GM08714 (cell line): ENCODE data around the gene SMPD2.

Experiments used
- H3K4me3 ChIP-seq: fragments of 200-500 bp; sonication (Bioruptor generic); 2 replicates; pipeline ENCODE4 v1.5.1; 2014; ENCODE audit warnings: mild to moderate bottlenecking, low read length, inconsistent platforms
- ZNF274 ChIP-seq: IDR thresholded peaks from 2 replicates; pipeline ENCODE4 v1.6.1; 2012; ENCODE audit warnings: mild to moderate bottlenecking, low read depth, low read length

SMPD2 gene

DNA sequence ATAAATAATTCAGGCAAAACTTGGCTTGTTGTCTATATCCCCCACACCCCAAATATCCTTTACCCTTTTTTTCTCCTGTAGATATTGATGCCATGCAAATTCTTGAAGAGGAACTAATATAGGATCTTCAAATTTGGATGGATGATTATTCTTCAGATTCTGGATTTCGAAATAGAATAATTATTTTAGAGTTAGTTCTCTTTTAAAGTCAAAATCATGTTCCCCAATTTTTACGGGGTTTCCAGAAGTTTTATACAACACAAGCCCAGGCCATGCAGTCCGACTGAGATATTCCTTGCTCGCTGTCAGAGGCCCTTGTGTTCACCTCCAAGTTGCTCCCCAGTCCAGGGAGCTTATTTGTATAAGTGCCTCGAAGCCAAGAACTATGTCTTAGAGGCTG, 4.5 kb upstream of the SMPD2 start:
- TF ChIP-seq ZNF274: no peak
- no peak overlapping the region for H3K4me3 ChIP-seq

DNA sequence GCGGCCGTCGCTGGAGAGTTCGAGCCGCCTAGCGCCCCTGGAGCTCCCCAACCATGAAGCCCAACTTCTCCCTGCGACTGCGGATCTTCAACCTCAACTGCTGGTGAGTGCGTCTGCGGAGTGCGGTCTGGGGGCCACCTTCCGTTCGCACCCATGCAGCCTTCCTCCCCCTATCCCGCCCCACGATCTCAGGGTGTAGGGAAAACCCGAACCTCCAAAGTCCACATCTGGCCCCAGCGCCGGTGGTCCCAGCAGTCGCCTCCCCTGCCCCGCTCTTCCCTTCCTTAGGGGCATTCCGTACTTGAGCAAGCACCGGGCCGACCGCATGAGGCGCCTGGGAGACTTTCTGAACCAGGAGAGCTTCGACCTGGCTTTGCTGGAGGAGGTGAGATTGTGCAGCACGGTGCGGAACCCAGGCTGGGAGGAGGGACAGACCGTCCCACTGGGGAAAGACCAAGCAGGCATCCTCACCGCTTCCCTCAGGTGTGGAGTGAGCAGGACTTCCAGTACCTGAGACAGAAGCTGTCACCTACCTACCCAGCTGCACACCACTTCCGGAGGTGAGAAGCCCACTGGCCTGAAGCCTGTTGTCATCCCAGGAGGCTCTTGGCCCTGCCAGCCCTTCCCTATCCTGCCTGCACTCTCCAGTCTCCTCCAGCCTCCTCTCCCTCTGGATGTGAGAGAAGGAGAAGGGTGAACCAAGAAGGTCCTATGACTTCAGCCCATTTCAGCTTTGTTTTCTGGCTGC, 719 bp downstream of the SMPD2 start:
- TF ChIP-seq ZNF274: no peak
- H3K4me3 ChIP-seq: peak overlapping the region; percentile 73

DNA sequence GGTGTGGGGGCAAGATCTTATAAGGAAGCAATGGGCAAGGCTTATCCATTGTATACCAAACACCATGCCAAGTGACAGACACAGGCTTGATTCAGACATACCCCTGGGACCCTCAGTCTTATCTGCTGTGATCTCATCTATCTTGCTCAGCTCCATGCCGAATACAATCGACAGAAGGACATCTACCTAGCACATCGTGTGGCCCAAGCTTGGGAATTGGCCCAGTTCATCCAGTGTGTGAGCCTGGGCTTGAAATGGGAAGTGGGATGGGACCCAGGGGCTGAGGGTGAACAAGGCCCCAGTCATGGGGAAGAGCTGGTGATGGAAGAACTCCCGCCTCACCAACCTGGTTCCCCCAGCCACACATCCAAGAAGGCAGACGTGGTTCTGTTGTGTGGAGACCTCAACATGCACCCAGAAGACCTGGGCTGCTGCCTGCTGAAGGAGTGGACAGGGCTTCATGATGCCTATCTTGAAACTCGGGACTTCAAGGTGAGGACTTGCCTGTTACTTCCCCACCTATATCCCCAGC, 1.9 kb downstream of the SMPD2 start:
- no peak overlapping the region for H3K4me3 ChIP-seq
- no peak for TF ChIP-seq ZNF274

DNA sequence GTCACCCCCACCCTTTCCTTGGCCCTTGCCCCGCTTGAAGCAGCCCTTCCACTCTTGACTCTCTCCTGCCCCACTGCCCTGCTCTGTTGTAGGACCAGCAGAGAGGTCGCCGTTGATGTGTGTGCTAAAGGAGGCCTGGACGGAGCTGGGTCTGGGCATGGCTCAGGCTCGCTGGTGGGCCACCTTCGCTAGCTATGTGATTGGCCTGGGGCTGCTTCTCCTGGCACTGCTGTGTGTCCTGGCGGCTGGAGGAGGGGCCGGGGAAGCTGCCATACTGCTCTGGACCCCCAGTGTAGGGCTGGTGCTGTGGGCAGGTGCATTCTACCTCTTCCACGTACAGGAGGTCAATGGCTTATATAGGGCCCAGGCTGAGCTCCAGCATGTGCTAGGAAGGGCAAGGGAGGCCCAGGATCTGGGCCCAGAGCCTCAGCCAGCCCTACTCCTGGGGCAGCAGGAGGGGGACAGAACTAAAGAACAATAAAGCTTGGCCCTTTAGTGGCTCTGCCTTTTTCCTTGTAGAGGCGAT, 3.0 kb downstream of the SMPD2 start:
- no peak overlapping the region for H3K4me3 ChIP-seq
- TF ChIP-seq ZNF274: no peak

DNA sequence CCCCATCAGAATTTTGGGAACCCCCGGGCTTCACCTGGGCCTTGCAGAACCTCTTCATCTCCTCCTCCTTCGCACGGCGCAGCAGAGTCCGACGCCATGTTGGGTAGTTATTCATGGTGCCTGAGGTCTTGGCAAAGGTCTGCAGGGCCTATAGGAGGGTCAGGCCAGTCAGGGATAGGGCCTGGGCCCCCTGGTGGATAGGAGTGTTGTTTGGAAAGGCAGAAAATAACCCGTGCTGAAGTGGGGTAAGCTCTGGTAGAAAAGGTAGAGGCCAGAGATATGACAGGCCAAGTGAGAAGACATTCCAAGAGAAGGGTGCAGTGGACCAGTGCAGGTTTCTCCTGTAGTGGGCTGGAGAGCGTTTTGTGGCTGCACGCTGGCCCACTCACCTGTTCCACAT, 4.9 kb downstream of the SMPD2 start:
- H3K4me3 ChIP-seq: no peak overlapping the region
- no peak for TF ChIP-seq ZNF274

DNA sequence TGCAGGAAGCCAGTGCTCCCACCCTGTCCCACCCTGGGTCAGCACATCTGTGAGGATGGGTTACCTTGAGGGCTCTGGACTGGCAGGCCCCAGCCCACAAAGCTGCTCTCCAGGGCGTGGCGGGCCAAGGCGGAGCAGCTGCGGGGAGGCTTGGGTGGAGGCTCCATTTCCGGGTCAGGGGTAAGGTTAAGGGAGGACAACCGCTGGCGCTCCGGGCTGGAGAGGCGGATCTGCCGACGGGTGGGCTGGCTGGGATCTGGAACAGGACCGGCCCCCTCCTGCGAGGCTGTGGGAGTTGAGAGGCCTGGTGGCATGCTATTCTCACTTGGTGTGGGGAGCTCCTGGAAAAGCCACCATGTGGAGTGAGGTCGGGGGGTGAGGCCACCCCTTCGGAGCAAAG, 5.5 kb downstream of the SMPD2 start:
- no peak for TF ChIP-seq ZNF274
- H3K4me3 ChIP-seq: no peak overlapping the region

DNA sequence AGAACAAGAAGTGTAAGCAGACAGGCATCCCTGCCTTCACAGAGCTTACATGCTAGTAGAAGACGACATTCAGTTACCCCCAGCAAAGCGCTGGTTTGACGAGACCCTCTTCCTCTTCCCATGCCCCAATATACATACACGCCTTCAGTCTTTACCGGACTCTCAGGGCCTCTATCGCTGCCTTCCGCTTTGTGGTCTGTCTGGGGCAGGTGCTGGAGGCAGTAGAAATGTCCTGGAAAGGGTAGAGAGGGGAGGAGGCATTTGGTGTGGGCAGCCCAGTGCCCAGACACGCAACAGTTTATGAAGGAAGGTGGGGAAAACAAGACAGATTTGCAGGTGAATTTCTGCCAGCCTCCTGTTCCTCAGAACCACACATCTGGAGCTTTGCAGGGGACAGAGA, 6.0 kb downstream of the SMPD2 start:
- no peak for TF ChIP-seq ZNF274
- H3K4me3 ChIP-seq: no peak overlapping the region

DNA sequence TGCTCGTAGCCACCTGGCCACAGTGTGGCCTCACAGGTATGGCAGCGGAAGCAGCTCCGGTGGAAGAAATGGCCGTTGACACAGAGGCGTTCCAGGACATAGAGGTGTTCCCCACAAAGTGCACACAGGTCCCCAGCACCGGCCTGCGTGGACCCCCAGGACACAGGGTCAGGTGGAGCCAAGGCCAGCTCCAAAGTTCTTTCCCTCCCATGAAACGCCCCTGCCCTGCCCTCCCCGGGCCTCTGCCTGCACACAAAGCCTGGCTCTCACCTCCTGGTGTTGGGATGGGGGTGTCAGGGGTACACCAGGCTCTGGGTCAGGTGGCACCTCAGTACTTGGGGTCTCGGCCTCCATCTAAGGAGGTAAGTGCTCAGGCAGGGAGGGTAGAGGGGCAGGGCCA, 6.6 kb downstream of the SMPD2 start:
- no peak overlapping the region for H3K4me3 ChIP-seq
- no peak for TF ChIP-seq ZNF274

DNA sequence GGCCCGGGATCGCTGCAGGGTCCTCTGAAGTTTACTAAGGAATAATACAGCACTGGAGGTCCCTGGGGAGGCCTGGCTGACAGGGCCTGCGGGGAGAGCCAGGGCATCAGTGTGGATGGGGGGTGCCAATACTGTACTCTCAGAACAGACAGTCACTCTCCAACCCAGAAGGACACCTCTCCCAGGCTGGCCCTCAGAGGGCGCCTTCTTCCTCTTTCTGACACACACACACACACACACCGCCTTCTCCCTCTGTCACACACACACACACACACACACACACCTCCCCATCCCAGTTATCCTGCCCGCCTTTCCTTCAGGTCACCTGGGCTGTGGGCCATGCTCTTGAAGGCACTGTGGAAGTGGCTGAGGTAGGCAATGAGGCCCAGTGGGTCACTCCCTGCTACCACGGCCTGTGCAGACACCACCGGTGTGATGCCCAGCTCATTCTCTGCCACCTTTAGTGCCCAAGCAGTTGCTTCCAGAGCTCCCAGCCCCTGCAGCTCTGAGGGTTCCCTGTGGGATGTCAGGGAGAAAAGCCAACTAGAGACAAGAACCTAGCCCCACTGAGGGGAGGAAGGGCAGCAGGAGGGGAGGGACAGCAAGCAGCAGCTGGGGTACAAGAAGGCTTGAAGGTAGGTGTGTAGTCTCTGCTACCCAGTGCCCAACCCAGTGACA, 7.5 kb downstream of the SMPD2 start:
- no peak overlapping the region for H3K4me3 ChIP-seq
- no peak for TF ChIP-seq ZNF274

DNA sequence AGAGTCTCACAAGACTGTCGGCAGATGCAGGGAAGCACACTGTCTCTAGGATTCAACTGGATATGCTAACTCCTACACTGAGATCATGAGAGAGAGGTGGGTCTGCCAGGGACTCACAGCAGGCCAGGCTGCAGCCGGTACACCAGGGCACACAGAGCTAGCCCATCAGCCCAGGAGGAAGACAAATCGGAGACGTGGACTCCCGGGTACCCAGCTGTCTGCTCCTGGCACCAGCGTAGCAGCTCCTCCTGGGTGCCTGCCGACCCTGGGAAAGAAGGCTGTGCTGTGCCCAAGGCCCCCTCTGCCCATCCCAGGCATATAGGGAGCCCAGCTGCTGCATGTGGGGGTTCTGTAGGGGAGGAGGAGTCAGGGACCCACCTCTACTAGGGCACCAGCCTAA, 8.1 kb downstream of the SMPD2 start:
- no peak for TF ChIP-seq ZNF274
- no peak overlapping the region for H3K4me3 ChIP-seq

DNA sequence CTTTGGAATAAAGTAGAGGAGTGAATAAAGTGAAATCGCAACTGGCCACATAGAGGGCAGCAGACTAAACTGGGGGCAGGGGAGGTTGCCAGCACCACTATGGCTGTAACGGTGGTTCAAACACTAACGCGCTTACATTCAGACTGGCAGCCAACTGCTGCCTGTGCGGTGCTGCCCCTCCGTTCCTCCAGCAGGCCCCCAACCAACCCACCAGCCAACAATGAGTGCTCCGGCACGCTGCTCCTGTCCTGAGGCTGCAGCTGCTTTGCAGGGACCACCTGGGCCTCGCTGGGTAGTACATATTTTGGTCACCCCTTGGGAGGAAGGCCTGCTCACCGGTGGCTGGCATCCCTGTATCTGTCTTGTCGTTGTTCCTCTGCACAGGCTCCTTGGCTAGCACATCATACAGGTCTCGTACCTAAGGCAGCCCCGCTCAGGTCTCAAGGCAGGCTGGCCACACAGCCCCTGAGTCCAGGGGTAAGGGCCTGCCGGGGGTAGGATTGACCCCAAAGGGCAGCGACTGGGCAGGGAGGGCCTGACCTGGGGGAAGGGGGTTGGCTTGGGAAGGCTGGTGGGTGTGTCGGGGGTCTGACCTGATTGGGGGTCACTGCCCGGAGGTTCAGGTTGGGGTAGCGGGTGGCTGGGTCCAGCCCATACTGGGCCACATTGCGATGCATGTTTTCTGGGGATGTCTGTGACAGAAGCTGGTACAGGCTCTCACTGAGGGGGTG, 8.7 kb downstream of the SMPD2 start:
- TF ChIP-seq ZNF274: no peak
- H3K4me3 ChIP-seq: no peak overlapping the region

DNA sequence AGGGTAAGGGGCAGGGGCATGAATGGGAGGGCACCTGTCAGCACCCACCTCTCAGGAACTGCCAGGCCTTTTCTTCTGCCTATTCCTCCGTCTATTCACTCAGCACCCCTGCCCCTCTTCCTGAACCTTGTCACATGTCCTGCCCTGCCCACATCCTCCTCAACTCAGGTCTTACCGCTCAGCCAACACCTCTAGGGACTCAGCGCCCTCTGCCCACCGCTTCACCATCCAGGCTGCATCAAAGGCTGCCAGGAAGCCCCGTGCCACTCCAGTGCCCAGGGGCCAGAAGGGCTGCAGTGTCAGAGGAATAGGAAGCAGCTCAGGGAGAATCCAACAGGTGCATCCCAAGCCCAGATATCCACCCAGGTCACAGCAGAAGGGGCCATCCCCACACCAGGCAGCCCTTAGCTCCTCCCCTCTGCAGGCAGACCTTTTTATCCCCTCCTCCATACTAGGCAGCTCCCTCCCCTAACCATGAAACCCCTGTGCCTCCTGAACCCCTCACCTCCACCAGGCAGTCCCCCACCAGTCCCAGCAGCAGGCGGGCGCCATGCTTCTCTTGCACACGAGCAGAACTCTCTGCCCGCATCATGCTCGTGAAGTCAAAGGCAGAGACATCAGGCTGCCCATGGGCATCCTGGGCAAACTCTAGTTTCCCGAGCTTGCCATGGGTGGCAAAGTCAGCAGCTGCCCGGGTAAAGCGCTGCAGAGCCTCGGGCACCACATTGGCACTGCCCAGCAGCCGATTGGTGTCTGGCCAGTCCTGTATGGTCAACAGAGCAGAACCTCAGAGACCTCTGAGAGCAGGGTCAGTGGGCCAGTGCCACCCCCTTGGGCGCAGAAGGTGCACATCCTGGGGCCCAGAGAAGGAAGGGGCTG, 9.5 kb downstream of the SMPD2 start:
- no peak for TF ChIP-seq ZNF274
- H3K4me3 ChIP-seq: no peak overlapping the region

DNA sequence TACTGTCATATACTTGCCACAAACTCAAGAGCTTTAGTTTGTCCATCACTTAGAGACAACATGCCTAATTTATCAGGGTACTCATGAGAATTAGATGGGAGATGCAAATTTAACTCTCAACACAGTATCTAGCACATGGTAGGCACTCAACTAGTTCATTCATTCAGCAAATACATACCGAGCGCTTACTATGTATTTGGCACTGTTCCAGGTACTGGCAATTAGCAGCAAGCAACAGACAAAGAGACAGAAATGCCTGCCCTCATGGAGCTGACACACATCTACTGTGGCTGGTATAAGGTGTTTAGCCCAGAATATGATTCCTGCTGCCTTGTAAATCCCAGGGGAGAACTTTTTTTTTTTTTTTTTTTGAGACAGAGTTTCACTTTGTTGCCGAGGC, 10.3 kb downstream of the SMPD2 start:
- H3K4me3 ChIP-seq: no peak overlapping the region

DNA sequence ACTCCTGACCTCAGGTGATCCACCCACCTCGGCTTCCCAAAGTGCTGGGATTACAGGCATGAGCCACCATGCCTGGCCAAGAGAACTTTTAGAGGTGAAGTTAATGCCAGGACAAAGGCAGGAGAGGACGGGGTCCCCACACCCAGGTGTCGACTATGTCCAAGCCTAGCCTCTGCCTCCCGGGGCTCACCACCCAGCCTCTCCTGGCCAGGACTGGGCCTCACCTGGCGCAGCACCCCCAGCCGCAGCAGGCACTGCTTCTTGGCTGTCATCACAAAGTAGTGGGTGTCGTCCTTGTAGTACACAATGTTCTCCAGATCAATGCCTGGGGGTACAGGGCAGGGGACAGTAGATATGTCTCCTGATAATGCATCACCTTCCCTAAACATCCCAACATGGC, 10.9 kb downstream of the SMPD2 start:
- TF ChIP-seq ZNF274: no peak
- H3K4me3 ChIP-seq: no peak overlapping the region

More for the DNA sequence above, 10.3 kb downstream of the SMPD2 start:
- TF ChIP-seq ZNF274: no peak

DNA sequence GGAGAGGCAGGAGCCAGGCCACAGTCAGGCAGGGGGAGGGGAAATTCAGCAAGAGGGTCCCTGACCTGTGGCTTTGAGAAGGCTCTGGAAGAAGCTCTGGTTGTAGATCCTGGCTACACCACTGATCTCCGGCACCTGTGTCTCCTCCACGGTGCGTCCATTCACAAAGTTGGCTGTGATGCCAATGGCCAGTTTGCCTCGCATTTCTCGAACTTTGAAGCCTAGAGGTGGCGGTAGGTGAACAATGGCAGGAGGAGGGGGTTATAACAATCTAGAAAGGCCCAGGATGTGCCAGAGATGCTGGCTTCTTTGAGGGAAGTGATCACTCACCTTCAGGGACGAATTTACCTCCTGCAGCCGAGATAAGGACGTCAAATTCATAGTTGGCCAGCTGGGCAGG, 11.7 kb downstream of the SMPD2 start:
- H3K4me3 ChIP-seq: no peak overlapping the region
- no peak for TF ChIP-seq ZNF274
